GM12878 (cell line): ENCODE measurements around the gene ACKR1.

Experiments
- ATF2 ChIP-seq: IDR thresholded peaks from 2 replicates; pipeline ENCODE4 v1.6.1; 2012; ENCODE audit warnings: low read length, inconsistent platforms
- EZH2 ChIP-seq: IDR thresholded peaks from 2 replicates; pipeline ENCODE4 v1.6.1; 2012; ENCODE audit warnings: low read depth, mild to moderate bottlenecking, control low read depth, inconsistent platforms, low read length, borderline replicate concordance; ENCODE audit not compliant: control insufficient read depth
- PBX3 ChIP-seq: IDR thresholded peaks from 2 replicates; pipeline ENCODE4 v1.6.1; 2011; ENCODE audit warnings: mild to moderate bottlenecking, low read depth, low read length, moderate library complexity; ENCODE audit not compliant: insufficient replicate concordance
- SMARCA5 ChIP-seq: fragments of 450-650 bp; IDR thresholded peaks from 2 replicates; pipeline ENCODE4 v1.6.1; 2017; ENCODE audit warnings: mild to moderate bottlenecking
- TF ChIP-seq, protein P1 (sequence below): IDR thresholded peaks from 2 replicates; pipeline ENCODE4 v1.6.1; 2012; ENCODE audit warnings: low read depth, low read length, improper control_type of control experiment
- TF ChIP-seq, protein P2 (sequence below), 3 experiments: IDR thresholded peaks in 2 of 3; conservative IDR thresholded peaks in 1 of 3; 2 replicates each; pipeline ENCODE4 v1.5.1; 2011; ENCODE audit warnings: low read depth in 3 of 3, low read length in 3 of 3, mild to moderate bottlenecking in 3 of 3, control low read depth in 2 of 3, moderate library complexity in 2 of 3, inconsistent platforms in 1 of 3, mixed read lengths in 1 of 3; ENCODE audit not compliant: control insufficient read depth in 2 of 3, insufficient read depth in 1 of 3; ENCODE audit errors: extremely low read depth in 1 of 3

DNA sequence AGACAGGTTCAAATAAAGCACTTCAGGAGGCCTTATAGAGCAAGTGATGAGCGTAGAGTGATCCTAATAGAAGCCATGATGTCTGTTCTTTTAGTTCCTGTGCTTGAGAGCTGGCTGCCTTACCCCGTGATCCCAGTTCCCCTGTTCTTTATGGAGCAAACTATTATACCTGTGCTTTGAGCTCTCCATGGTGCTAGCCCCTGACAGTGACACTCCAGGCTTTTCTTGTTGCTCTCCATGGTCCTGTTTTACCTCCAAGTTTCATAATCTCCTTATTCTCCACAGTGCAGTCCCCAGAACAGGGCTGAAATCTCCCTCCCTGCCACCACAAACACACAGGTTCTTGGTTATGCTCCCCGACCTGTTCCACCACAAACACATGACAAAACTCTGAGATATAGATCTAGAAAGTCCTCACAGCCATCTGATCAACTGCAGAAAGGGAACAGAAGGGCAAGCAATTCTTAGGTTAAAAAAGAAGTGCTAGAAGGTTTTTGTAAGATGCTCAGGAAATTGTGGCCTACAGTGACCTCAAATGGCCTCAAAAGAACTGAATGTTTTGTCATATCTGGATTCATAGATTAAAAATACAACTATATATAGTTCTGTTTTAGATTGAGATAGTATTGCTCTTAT is 27.3 kb upstream of the ACKR1 start:
- TF ChIP-seq SMARCA5 (no peak), EZH2 (no peak), ATF2 (no peak), PBX3 (no peak)
- TF ChIP-seq, protein P1, sequence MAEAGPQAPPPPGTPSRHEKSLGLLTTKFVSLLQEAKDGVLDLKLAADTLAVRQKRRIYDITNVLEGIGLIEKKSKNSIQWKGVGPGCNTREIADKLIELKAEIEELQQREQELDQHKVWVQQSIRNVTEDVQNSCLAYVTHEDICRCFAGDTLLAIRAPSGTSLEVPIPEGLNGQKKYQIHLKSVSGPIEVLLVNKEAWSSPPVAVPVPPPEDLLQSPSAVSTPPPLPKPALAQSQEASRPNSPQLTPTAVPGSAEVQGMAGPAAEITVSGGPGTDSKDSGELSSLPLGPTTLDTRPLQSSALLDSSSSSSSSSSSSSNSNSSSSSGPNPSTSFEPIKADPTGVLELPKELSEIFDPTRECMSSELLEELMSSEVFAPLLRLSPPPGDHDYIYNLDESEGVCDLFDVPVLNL, result no peak
- TF ChIP-seq, protein P2, sequence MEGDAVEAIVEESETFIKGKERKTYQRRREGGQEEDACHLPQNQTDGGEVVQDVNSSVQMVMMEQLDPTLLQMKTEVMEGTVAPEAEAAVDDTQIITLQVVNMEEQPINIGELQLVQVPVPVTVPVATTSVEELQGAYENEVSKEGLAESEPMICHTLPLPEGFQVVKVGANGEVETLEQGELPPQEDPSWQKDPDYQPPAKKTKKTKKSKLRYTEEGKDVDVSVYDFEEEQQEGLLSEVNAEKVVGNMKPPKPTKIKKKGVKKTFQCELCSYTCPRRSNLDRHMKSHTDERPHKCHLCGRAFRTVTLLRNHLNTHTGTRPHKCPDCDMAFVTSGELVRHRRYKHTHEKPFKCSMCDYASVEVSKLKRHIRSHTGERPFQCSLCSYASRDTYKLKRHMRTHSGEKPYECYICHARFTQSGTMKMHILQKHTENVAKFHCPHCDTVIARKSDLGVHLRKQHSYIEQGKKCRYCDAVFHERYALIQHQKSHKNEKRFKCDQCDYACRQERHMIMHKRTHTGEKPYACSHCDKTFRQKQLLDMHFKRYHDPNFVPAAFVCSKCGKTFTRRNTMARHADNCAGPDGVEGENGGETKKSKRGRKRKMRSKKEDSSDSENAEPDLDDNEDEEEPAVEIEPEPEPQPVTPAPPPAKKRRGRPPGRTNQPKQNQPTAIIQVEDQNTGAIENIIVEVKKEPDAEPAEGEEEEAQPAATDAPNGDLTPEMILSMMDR (IDR thresholded peaks at IDR 0.05 in 2 of 3, conservative IDR thresholded peaks at IDR 0.05 in 1 of 3; ENCODE audit: control insufficient read depth in 2 of 3, extremely low read depth in 1 of 3, insufficient read depth in 1 of 3, low read depth in 3 of 3, low read length in 3 of 3), result no peak
